K562 (cell line): Measurements from ENCODE around the gene CENPU. TPM values are rescaled to one million over a fixed set of nuclear protein-coding genes. Genes with fewer than 3 reads are reported as not detected.

Experiments
- ATAC-seq: fragments of 200-7000 bp; cut with Tn5 transposase; 3 replicates; pipeline ENCODE4 v1.9.1; 2020; ENCODE audit warnings: moderate library complexity
- BruUV-seq: library from RNA; stranded (reverse); fragments of 400-500 nt; replicated peaks from 2 replicates; lab custom pipeline; 2021; lab: Mats Ljungman, UMichigan
- CTCF ChIA-PET: fragments of 300-600 bp; formaldehyde crosslinking; extraction: SDS; loops from one replicate; lab custom pipeline; 2021; ENCODE audit warnings: low intra/inter-chr PET ratio; lab: Yijun Ruan, JAX
- POLR2A ChIA-PET: fragments of 300-600, 350-650 bp; sonication (Branson Sonifier 250); formaldehyde crosslinking; extraction: SDS; loops from one replicate; lab custom pipeline; 2021; ENCODE audit warnings: antibody characterized with exemption, inconsistent platforms; lab: Yijun Ruan, JAX
- DNase-seq, 4 experiments: peaks; one replicate each; pipeline versions ENCODE4 v3.0.0 to v3.0.0-alpha.2; 2011 to 2018; ENCODE audit warnings: low spot score in 3 of 4, mixed read lengths in 3 of 4; ENCODE audit errors: extremely low read depth in 1 of 4
- FAIRE-seq: peaks from 2 replicates; lab custom pipeline; 2011; peaks lifted over from hg19 to GRCh38; lab: Jason Lieb, UNC
- H2AFZ ChIP-seq: 2 replicates; pipeline ENCODE4 v1.6.0; 2011; ENCODE audit warnings: low read depth, low read length, control low read depth, inconsistent platforms
- H3K27ac ChIP-seq: fragments of 200-600 bp; 3 replicates; pipeline ENCODE4 v1.8.0; 2011; ENCODE audit warnings: low read depth, mild to moderate bottlenecking, control low read depth, inconsistent platforms, low read length, moderate library complexity, mixed read lengths; ENCODE audit errors: extremely low read depth
- H3K27me3 ChIP-seq, 2 experiments: fragments of 300-600 bp in 1 of 2; 2 replicates in 1 of 2; 3 replicates in 1 of 2; pipeline versions ENCODE4 v1.6.0 to v1.8.0; 2011; ENCODE audit warnings: inconsistent platforms in 2 of 2, low read length in 2 of 2, mild to moderate bottlenecking in 1 of 2, mixed read lengths in 1 of 2, moderate library complexity in 1 of 2; ENCODE audit not compliant: control insufficient read depth in 2 of 2, insufficient read depth in 2 of 2
- H3K36me3 ChIP-seq: fragments of 300-600 bp; 3 replicates; pipeline ENCODE4 v1.8.0; 2011; ENCODE audit warnings: mild to moderate bottlenecking, low read length, inconsistent platforms; ENCODE audit not compliant: control insufficient read depth, insufficient read depth
- H3K4me1 ChIP-seq, 2 experiments: fragments of 200-600 bp in 1 of 2; replicated peaks in 1 of 2; 2 replicates in 1 of 2; 3 replicates in 1 of 2; pipeline versions ENCODE4 v1.5.1 to v1.8.0; 2011; ENCODE audit warnings: inconsistent platforms in 2 of 2, low read length in 2 of 2, mild to moderate bottlenecking in 1 of 2, mixed read lengths in 1 of 2, moderate library complexity in 1 of 2; ENCODE audit not compliant: control insufficient read depth in 2 of 2, insufficient read depth in 2 of 2
- H3K4me2 ChIP-seq: 2 replicates; pipeline ENCODE4 v1.6.1; 2011; ENCODE audit warnings: low read length, control low read depth, inconsistent platforms, mixed read lengths; ENCODE audit not compliant: insufficient read depth
- H3K4me3 ChIP-seq: fragments of 200-600 bp; sonication (generic), shearing (Covaris generic); 2 replicates; pipeline ENCODE4 v1.5.1; 2016; ENCODE audit warnings: control low read depth, inconsistent platforms
- H3K79me2 ChIP-seq: fragments of 200-600 bp; 3 replicates; pipeline ENCODE4 v1.8.0; 2011; ENCODE audit warnings: low read length, inconsistent platforms; ENCODE audit not compliant: control insufficient read depth, insufficient read depth
- H3K9ac ChIP-seq, 2 experiments: 2 replicates each; pipeline versions ENCODE4 v1.6.0 to v1.6.1; 2011; ENCODE audit warnings: low read depth in 2 of 2, low read length in 2 of 2, control low read depth in 1 of 2, inconsistent platforms in 1 of 2, mild to moderate bottlenecking in 1 of 2, mixed read lengths in 1 of 2; ENCODE audit not compliant: insufficient read depth in 1 of 2
- H3K9me1 ChIP-seq: one replicate; pipeline ENCODE4 v1.6.0; 2011; ENCODE audit warnings: inconsistent platforms, mild to moderate bottlenecking, low read length, moderate library complexity; ENCODE audit not compliant: control insufficient read depth, insufficient read depth
- H3K9me3 ChIP-seq: replicated peaks from 2 replicates; pipeline ENCODE4 v1.5.1; 2011; ENCODE audit warnings: low read depth, low read length, inconsistent platforms; ENCODE audit not compliant: control insufficient read depth, insufficient read depth
- H4K20me1 ChIP-seq: replicated peaks from 2 replicates; pipeline ENCODE4 v1.6.1; 2011; ENCODE audit warnings: low read length, inconsistent platforms, mixed read lengths; ENCODE audit not compliant: control insufficient read depth, insufficient read depth
- AFF1 ChIP-seq, 2 experiments: fragments of 450-650 bp; IDR thresholded peaks; 2 replicates each; pipeline ENCODE4 v1.6.1; 2018; ENCODE audit warnings: mild to moderate bottlenecking in 2 of 2, low read depth in 1 of 2; ENCODE audit not compliant: partially characterized antibody in 2 of 2
- CBFA2T3 ChIP-seq: fragments of 450-650 bp; IDR thresholded peaks from 2 replicates; pipeline ENCODE4 v1.6.1; 2017
- CBFB ChIP-seq: sonication (generic); formaldehyde crosslinking; IDR thresholded peaks from 2 replicates; pipeline ENCODE4 v1.4.0; 2020; ENCODE audit warnings: mild to moderate bottlenecking, missing genetic modification reagents
- CC2D1A ChIP-seq: fragments of 450-650 bp; IDR thresholded peaks from 2 replicates; pipeline ENCODE4 v1.6.1; 2017; ENCODE audit warnings: mild to moderate bottlenecking
- E4F1 ChIP-seq: fragments of 250-450 bp; sonication (Bioruptor Pico); IDR thresholded peaks from 2 replicates; pipeline ENCODE4 v1.5.0; 2021; ENCODE audit warnings: mild to moderate bottlenecking, borderline replicate concordance
- MEF2D ChIP-seq: conservative IDR thresholded peaks from 2 replicates; pipeline ENCODE4 v1.6.1; 2016; ENCODE audit warnings: low read depth, missing genetic modification characterization, missing compliant biosample characterization
- MYC ChIP-seq, 2 experiments: fragments of 250-450 bp in 1 of 2; sonication (Bioruptor Pico) in 1 of 2; IDR thresholded peaks; 2 replicates each; pipeline versions ENCODE4 v1.5.1 to v1.6.1; 2012 to 2021; ENCODE audit warnings: low read depth in 2 of 2, borderline replicate concordance in 1 of 2, improper control_type of control experiment in 1 of 2, low read length in 1 of 2, mild to moderate bottlenecking in 1 of 2, moderate library complexity in 1 of 2
- NFYB ChIP-seq: IDR thresholded peaks from 2 replicates; pipeline ENCODE4 v1.6.1; 2011; ENCODE audit warnings: mild to moderate bottlenecking, moderate library complexity; ENCODE audit not compliant: insufficient read length; ENCODE audit errors: extremely low read depth
- TCF7 ChIP-seq: sonication (generic); IDR thresholded peaks from 2 replicates; pipeline ENCODE4 v1.6.1; 2016; ENCODE audit warnings: antibody characterized with exemption, borderline replicate concordance
- ZNF232 ChIP-seq: sonication (generic); formaldehyde crosslinking; IDR thresholded peaks from 2 replicates; pipeline ENCODE4 v1.8.0; 2022; ENCODE audit warnings: mild to moderate bottlenecking, missing genetic modification reagents
- ZNF589 ChIP-seq: fragments of 200-800 bp; sonication (Bioruptor generic); IDR thresholded peaks from 2 replicates; pipeline ENCODE4 v1.6.1; 2016; ENCODE audit warnings: low read depth, missing genetic modification characterization, missing compliant biosample characterization
- ZNF639 ChIP-seq, 2 experiments: fragments of 200-800 bp in 1 of 2; sonication (Bioruptor generic) in 1 of 2; sonication (generic) in 1 of 2; formaldehyde crosslinking in 1 of 2; IDR thresholded peaks in 1 of 2; conservative IDR thresholded peaks in 1 of 2; 2 replicates each; pipeline versions ENCODE4 v1.5.0 to v1.6.1; 2016 to 2020; ENCODE audit warnings: missing compliant biosample characterization in 1 of 2, missing genetic modification characterization in 1 of 2, missing genetic modification reagents in 1 of 2
- WGBS: fragments of 100-300 bp; shearing (Covaris generic); methylation state at CpG from one replicate; pipeline ENCODE4 v1.1.6; 2016; ENCODE audit warnings: low coverage, mixed read lengths; ENCODE audit not compliant: insufficient coverage; ENCODE audit errors: missing lambda C conversion rate; 5-methylcytosine and 5-hydroxymethylcytosine counted together
- in situ Hi-C: fragments of 300-500 bp; cut with MboI; formaldehyde crosslinking; loops from 4 replicates; pipeline ENCODE4 v1.15.0; 2018; ENCODE audit warnings: inconsistent platforms, mixed read lengths
- intact Hi-C: fragments of 100-400 bp; cut with micrococcal nuclease; formaldehyde crosslinking; loops from 2 replicates; pipeline ENCODE4 v1.14.2; 2022
- polyA plus RNA-seq, 8 experiments: library from polyadenylated mRNA; depleted of rRNA in 4 of 8; stranded (reverse) in 5 of 8; unstranded in 3 of 8; fragments of >200 nt; fragmentation: Nextera tagmentation in 2 of 8; fragmentation: Illumina TruSeq in 1 of 8; extraction: Ambion mirVana in 2 of 8; extraction: Trizol in 1 of 8; gene quantifications; 2 replicates each; pipeline versions ENCODE4 v1.2.1 to v1.2.3, GENCODE V29; 2011 to 2014; ENCODE audit warnings: inconsistent platforms in 1 of 8, missing spikeins in 1 of 8
- total RNA-seq, 7 experiments: library from RNA; depleted of rRNA in 6 of 7; stranded (reverse); fragments of >200 nt in 6 of 7; fragmentation: Illumina TruSeq in 2 of 7; extraction: Trizol in 2 of 7; gene quantifications; 2 replicates each; pipeline versions ENCODE4 v1.2.1 to v1.2.3, GENCODE V29; 2011 to 2021; ENCODE audit warnings: low replicate concordance in 1 of 7

CENPU gene
- total and polyA plus RNA-seq, 9 of the 15 experiments (the other 6 are each of a cell fraction or from before 2014, with no cell fraction given) = 39.4 to 98.7 (median 84.3) TPM

- no peak for TF ChIP-seq E4F1
- no peak for TF ChIP-seq TCF7
- TF ChIP-seq CC2D1A = no peak
- TF ChIP-seq ZNF639 (CRISPR knock-in tag; conservative IDR thresholded peaks at IDR 0.05 in 1 of 2, IDR thresholded peaks at IDR 0.05 in 1 of 2) = no peak
- no peak for TF ChIP-seq ZNF589
Observed at GRCh38 chr4:184705692-184706091, 28.2 kb downstream of the CENPU start (continued).

- ATAC-seq (no peak), FAIRE-seq (no peak), DNase-seq (no peak)
- no peaks in the 10 kb centered on the region for H3K9me1 ChIP-seq
- H2AFZ ChIP-seq = no peak overlapping the region
- no peaks in the 10 kb centered on the region for H4K20me1 ChIP-seq
- no TSS peak for BruUV-seq
- no peaks in the 10 kb centered on the region for H3K9me3 ChIP-seq
- intact Hi-C loops = no loop called here
- H3K79me2 ChIP-seq = no peaks in the 10 kb centered on the region
- 91% methylated on average over 2 of the region's 2 CpGs for WGBS
- ChIA-PET CTCF (no interaction called here), POLR2A (no interaction called here)
- H3K4me1 ChIP-seq = no peaks in the 10 kb centered on the region
- H3K36me3 ChIP-seq = peaks cover 83% of the 10 kb centered on the region
- no peak overlapping the region for H3K9ac ChIP-seq
- no peaks in the 10 kb centered on the region for H3K27me3 ChIP-seq
- in situ Hi-C loops = no loop called here
- no peak overlapping the region for H3K4me2 ChIP-seq
- no peak overlapping the region for H3K4me3 ChIP-seq
- no peak overlapping the region for H3K27ac ChIP-seq
- TF ChIP-seq NFYB (no peak), MEF2D (tag) (no peak), ZNF232 (CRISPR knock-in tag) (no peak), CBFB (CRISPR knock-in tag) (no peak), CBFA2T3 (no peak), MYC (IDR thresholded peaks at IDR 0.05; ENCODE audit: low read depth, low read length) (no peak), MYC (CRISPR knock-in tag; IDR thresholded peaks at IDR 0.05; ENCODE audit: borderline replicate concordance, low read depth) (no peak), AFF1 (IDR thresholded peaks at IDR 0.05; ENCODE audit: low read depth in 1 of 2, partially characterized antibody in 2 of 2) (no peak)
Observed at GRCh38 chr4:184702114-184702513, 31.8 kb downstream of the CENPU start.
